Measurements from ENCODE around the gene PTPRO.

PTPRO gene

GRCh38 chr12:15629108-15629507, 306.8 kb downstream of the PTPRO start:
- FAIRE-seq, result no peak
- TF ChIP-seq, protein P1, sequence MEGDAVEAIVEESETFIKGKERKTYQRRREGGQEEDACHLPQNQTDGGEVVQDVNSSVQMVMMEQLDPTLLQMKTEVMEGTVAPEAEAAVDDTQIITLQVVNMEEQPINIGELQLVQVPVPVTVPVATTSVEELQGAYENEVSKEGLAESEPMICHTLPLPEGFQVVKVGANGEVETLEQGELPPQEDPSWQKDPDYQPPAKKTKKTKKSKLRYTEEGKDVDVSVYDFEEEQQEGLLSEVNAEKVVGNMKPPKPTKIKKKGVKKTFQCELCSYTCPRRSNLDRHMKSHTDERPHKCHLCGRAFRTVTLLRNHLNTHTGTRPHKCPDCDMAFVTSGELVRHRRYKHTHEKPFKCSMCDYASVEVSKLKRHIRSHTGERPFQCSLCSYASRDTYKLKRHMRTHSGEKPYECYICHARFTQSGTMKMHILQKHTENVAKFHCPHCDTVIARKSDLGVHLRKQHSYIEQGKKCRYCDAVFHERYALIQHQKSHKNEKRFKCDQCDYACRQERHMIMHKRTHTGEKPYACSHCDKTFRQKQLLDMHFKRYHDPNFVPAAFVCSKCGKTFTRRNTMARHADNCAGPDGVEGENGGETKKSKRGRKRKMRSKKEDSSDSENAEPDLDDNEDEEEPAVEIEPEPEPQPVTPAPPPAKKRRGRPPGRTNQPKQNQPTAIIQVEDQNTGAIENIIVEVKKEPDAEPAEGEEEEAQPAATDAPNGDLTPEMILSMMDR (IDR thresholded peaks at IDR 0.05; ENCODE audit: insufficient read depth, missing control alignments), result no peak
- no peak for DNase-seq (ENCODE audit: insufficient read length, low spot score)

DNA sequence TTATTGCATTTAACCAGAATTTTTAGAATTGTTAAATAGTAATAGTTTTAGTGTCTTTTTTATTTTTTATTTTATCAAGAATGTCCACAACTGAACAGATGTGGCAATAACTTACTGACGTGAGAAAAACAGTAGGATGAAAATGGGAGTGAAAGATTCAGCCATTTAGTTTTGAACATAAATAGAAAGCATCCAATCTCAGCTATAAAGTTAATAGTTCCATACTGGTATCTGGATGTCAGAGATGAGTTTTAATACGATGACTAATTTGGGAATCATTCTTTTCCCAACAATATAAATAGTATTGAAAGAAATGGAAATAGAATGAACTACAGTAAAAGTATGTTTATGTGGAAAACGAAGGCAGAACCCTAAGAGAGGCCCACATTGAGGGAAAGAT, 307.5 kb downstream of the PTPRO start:
- FAIRE-seq, result no peak
- TF ChIP-seq, protein P1 (IDR thresholded peaks at IDR 0.05; ENCODE audit: insufficient read depth, missing control alignments), result no peak
- no peak for DNase-seq (ENCODE audit: insufficient read length, low spot score)

GRCh38 chr12:15631007-15631715, 308.9 kb downstream of the PTPRO start:
- TF ChIP-seq, protein P1 (IDR thresholded peaks at IDR 0.05; ENCODE audit: insufficient read depth, missing control alignments), result no peak
- no peak for FAIRE-seq
- DNase-seq (ENCODE audit: insufficient read length, low spot score), result no peak

GRCh38 chr12:15632708-15633107, 310.4 kb downstream of the PTPRO start:
- DNase-seq (ENCODE audit: insufficient read length, low spot score), result no peak
- TF ChIP-seq, protein P1 (IDR thresholded peaks at IDR 0.05; ENCODE audit: insufficient read depth, missing control alignments), result no peak
- FAIRE-seq, result no peak

DNA sequence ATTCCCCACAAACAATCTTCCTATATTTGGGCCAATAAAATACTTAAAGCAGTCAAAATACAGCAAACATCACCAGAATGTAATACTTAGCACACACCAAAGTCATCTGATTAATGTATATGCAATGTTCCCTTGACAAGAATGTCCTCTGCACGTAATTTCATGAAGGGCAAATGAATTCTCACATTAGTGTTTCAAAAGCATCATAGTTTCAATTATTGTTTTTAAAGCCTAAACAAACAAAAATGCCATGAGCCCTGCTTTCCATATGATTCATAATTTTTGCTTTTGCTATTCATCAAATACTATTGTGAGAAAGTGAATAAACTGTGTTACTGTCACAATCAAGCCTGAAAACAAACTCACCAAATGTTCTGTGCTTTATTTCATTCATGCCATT, 310.9 kb downstream of the PTPRO start:
- TF ChIP-seq, protein P1 (IDR thresholded peaks at IDR 0.05; ENCODE audit: insufficient read depth, missing control alignments), result no peak
- peak; percentile 44 for FAIRE-seq

GRCh38 chr12:15634010-15634683, 311.8 kb downstream of the PTPRO start:
- DNase-seq (ENCODE audit: insufficient read length, low spot score) (no peak), FAIRE-seq (no peak)
- TF ChIP-seq, protein P1 (IDR thresholded peaks at IDR 0.05; ENCODE audit: insufficient read depth, missing control alignments), result no peak

More for the DNA sequence above, 310.9 kb downstream of the PTPRO start:
- no peak for DNase-seq (ENCODE audit: insufficient read length, low spot score)
